K562 (cell line): ENCODE data around the gene OPHN1.

Source experiments
- CTCF ChIP-seq, 3 experiments: IDR thresholded peaks in 2 of 3; conservative IDR thresholded peaks in 1 of 3; 2 replicates each; pipeline ENCODE4 v1.5.1; 2011 to 2012; ENCODE audit warnings: low read length in 3 of 3, mild to moderate bottlenecking in 3 of 3, control low read depth in 2 of 3, improper control_type of control experiment in 1 of 3, inconsistent platforms in 1 of 3, low read depth in 1 of 3, mixed read lengths in 1 of 3, moderate library complexity in 1 of 3; ENCODE audit not compliant: insufficient read depth in 2 of 3
- FOXK2 ChIP-seq, 2 experiments: fragments of 450-650 bp; IDR thresholded peaks in 1 of 2; conservative IDR thresholded peaks in 1 of 2; 2 replicates each; pipeline ENCODE4 v1.6.1; 2016; ENCODE audit warnings: low read depth in 2 of 2, mild to moderate bottlenecking in 1 of 2
- POLR2A ChIP-seq: fragments of 450-650 bp; conservative IDR thresholded peaks from 2 replicates; pipeline ENCODE4 v1.6.1; 2016
- RBM34 ChIP-seq: fragments of 200-400 bp; formaldehyde crosslinking; IDR thresholded peaks from 2 replicates; pipeline ENCODE4 v1.6.1; 2018; ENCODE audit warnings: low read length, borderline replicate concordance; ENCODE audit not compliant: insufficient read depth
- ZBTB7A ChIP-seq: IDR thresholded peaks from 2 replicates; pipeline ENCODE4 v1.6.1; 2011; ENCODE audit warnings: low read depth, mild to moderate bottlenecking, low read length, moderate library complexity, borderline replicate concordance; ENCODE audit not compliant: control insufficient read depth

GRCh38 chrX:68195561-68195960, 237.7 kb downstream of the OPHN1 start:
- TF ChIP-seq POLR2A: no peak
- TF ChIP-seq CTCF (IDR thresholded peaks at IDR 0.05 in 2 of 3, conservative IDR thresholded peaks at IDR 0.05 in 1 of 3; ENCODE audit: insufficient read depth in 2 of 3, low read depth in 1 of 3, low read length in 3 of 3): no peak
- no peak for TF ChIP-seq ZBTB7A
- TF ChIP-seq RBM34: no peak
- TF ChIP-seq FOXK2 (conservative IDR thresholded peaks at IDR 0.05 in 1 of 2, IDR thresholded peaks at IDR 0.05 in 1 of 2; ENCODE audit: low read depth in 2 of 2): no peak
